ENCODE results near the gene MSRB2.
A peak's percentile ranks its signal among the peaks of the same experiment; 100 is the strongest.
"Not testable (repeated sequence)": the region's sequence is repeated elsewhere in the genome, so short reads cannot be mapped to it uniquely, and the experiment has no call there.

MSRB2 gene

DNA sequence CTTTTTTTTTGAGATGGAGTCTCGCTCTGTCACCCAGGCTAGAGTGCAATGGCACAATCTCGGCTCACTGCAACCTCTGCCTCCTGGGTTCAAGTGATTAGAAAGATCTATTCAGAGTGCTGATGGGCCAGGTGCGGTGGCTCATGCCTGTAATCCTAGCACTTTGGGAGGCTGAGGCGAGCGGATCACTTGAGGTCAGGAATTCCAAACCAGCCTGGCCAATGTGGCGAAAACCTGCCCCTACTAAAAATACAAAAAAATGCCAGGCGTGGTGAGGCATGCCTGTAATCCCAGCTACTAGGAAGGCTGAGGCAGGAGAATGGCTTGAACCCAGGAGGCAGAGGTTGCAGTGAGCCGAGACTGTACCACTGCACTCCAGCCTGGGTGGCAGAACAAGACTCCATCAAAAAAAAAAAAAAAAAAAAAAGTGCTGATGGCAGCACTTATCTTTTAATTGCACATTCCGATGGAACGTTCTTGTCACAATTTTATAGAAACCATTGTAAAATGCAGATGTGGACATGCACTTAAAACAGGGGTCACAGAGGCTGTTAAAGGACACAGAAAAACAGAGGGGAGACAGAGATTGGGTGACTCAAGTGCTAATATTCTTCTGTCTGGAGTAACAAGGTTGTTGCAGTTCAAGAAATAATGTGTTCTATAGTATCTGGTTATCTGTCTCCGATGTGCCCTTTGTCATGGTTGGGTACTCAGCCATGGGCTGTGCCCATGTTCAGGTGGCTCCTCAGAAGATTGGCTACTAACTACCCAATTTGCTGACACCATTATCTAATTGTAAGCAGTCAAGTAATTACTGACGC is 25.1 kb upstream of the MSRB2 start:
- not testable (repeated sequence) for DNase-seq

GRCh38 chr10:23070913-23071218 is 24.5 kb upstream of the MSRB2 start:
- no peak for DNase-seq

- not testable (repeated sequence) for DNase-seq
Observed at GRCh38 chr10:23072593-23072992, 22.8 kb upstream of the MSRB2 start.

GRCh38 chr10:23073527-23073926 is 21.9 kb upstream of the MSRB2 start:
- DNase-seq: no peak

GRCh38 chr10:23075672-23076071 is 19.7 kb upstream of the MSRB2 start:
- no peak for DNase-seq

DNA sequence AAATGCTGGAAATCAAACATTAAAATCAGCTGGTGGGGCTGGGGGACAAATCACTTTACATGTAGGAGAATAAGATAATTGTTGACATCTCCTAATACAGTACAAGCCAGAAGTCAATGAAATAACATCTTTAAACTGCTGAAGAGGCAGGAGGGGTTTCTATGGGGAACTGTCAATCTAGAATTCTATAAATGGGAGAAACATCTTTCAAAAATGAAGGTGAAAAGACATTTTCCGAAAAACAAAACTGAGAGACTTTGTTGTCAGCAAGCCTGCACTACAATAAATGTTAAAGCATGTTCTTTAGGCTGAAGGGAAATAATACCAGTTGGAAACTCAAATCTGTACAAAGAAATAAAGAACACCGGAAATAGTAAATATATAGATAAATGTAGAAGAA is 17.3 kb upstream of the MSRB2 start:
- no peak for DNase-seq

GRCh38 chr10:23079700-23080099 is 15.7 kb upstream of the MSRB2 start:
- no peak for DNase-seq

DNA sequence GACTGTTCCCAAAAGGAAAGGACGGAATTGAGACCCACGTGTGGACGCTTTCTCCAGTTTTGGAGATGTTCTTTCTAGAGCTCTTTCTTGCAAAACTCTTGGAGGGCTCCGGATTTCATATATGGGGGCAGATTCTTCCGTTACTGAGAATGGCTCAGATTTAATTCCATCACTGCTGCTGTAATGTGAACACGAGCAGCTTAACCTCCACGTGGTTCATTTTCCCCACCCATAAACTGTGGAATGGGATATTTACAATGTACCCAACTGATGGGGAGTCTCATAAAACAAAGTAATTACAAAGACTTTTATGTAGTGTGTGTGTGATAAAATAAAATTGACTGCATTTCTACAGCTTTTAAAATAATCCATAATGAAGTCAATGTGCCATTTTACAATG is 15.1 kb upstream of the MSRB2 start:
- DNase-seq: no peak

- no peak for DNase-seq
Observed at GRCh38 chr10:23081221-23081750, 14.1 kb upstream of the MSRB2 start.

DNA sequence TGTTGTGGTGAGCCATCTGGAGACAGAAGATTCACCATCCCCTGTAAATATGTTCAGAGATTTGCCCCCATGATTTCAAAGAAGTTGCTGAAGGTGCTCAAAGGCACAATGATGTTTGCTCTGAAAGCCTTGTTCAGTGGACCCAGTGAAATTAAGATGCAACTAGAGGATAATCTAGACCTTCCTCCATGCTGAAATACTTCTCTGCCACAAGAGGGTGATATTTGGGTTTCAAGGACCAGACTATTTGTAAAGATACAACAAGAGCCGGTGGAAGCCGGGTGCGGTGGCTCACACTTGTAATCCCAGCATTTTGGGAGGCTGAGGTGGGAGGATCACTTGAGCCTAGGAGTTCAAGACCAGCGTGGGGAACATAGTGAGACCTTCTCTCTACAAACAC is 13.5 kb upstream of the MSRB2 start:
- no peak for DNase-seq

GRCh38 chr10:23088609-23089008 is 6.8 kb upstream of the MSRB2 start:
- DNase-seq: no peak

- no peak for DNase-seq
Observed at GRCh38 chr10:23094786-23095403, 484 bp upstream of the MSRB2 start.

- peak; percentile 17 for DNase-seq
Observed at GRCh38 chr10:23095966-23096801, 805 bp downstream of the MSRB2 start.

DNA sequence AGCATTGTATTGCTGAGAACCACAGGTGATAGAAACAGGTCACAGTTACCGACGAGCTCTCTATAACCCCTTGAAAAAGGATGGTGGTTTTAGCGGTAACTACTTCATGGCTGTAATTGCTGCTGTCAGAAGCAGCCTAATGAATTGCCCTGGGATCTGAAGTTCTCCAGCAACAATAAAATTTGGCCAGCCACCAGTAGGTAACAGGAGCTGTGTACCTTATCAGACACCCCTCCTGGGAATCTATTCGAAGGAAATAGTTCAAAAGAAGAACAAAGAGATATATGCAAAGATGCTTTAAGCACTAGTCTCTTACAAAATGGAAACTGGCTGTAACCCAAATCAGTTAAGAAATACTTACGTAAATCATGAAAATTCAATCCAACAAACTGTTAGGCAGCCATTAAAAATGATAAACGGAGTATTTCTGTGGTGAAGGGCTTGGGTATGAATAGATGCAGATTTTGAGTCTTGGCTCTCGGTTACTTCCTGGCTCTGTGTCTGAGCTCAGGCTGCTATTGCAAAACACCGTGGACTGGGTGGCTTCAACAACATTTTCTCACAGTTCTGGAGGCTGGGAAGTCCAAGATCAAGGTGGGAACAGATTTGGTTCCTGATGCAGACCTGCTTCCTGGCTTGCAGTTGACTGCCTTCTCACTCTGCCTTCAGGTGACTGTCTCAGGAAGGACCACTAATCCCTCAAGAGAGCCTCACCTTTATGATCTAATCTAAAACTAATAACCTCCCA is 1.6 kb downstream of the MSRB2 start:
- no peak for DNase-seq

DNA sequence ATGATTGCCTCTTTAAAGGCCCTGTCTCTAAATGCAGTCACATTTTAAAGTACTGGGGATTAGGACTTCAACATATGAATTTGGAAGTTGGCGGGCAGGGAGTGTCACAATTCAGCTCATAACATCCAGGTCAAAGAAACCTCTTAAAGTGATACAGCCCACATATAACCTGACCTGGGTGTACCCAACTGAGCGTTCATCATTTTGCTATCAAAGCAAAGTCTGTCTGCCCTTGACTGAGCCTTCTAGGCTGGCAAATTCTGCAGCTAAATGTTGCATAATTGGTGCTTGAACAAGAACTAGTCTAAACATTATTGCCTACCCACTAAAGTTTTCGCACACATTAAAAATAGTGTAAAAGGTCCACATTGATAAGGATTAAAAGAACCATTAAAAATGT is 3.7 kb downstream of the MSRB2 start:
- DNase-seq: no peak

- DNase-seq: peak; percentile 2
Observed at GRCh38 chr10:23099816-23100215, 4.4 kb downstream of the MSRB2 start.

- no peak for DNase-seq
Observed at GRCh38 chr10:23100331-23101030, 5.1 kb downstream of the MSRB2 start.

- DNase-seq: no peak
Observed at GRCh38 chr10:23106331-23107072, 11.1 kb downstream of the MSRB2 start.

DNA sequence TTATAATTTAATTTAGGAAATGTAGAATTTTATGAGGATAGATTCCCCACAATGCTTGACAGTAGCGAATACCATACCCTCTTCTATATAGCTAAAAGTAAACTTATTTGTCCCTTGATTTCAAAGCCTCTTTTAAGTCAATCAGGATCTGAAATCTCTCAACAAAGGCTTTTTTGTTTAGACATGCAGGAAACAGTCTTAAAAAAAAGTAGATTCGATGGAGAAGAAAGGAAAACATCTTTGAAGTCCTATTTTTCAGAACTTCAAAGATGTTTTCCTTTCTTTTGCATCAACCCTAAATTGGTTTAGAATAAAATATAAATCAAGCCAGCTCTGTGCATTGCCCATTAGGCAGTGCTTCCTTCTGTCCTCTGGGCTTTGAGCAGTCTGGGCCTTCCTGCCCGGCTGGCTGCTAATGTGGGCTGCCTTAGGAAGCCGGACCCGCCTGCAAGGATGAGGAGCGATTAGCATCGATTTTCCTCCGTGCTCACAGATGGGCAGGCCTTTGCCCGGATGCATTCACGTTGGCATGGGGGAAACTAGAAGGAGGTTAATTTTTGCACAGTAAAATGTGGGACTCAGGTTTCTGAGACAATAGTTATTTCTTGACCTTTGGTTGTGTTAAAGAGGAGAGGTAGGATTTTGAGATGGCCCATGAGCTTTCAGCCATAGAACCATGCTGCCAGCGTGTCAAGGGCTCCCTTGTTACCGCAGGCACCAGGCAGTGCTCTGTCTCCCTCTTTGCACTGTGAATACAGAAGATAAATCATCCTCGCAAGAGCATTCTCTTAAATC is 15.5 kb downstream of the MSRB2 start:
- no peak for DNase-seq

- no peak for DNase-seq
Observed at GRCh38 chr10:23111517-23112286, 16.3 kb downstream of the MSRB2 start.

All from kidney glomerular epithelial cell (primary cell).